Breast epithelium (tissue), 4 donors: ENCODE data around the gene IDS. TPM values are rescaled to one million over a fixed set of nuclear protein-coding genes. Genes with fewer than 3 reads are reported as not detected.

Experiments
- DNase-seq, 2 donors: peaks; one replicate each; pipeline ENCODE4 v3.0.0-alpha.2; 2019; ENCODE audit warnings: low spot score in 2 of 2
- H3K27ac ChIP-seq, 2 donors: fragments of 200-600 bp; sonication (generic) in 1 of 2; one replicate each; pipeline ENCODE4 v1.5.1; 2016 to 2019; ENCODE audit warnings: mild to moderate bottlenecking in 1 of 2
- H3K27me3 ChIP-seq, 2 donors: fragments of 200-600 bp; sonication (generic) in 1 of 2; one replicate each; pipeline versions ENCODE4 v1.5.1 to v1.6.0; 2017 to 2019; ENCODE audit warnings: control low read depth in 1 of 2, mild to moderate bottlenecking in 1 of 2
- H3K36me3 ChIP-seq: fragments of 200-600 bp; one replicate; pipeline ENCODE4 v1.5.1; 2019
- H3K4me1 ChIP-seq, 2 donors: fragments of 200-600 bp; sonication (generic); one replicate each; pipeline ENCODE4 v1.5.1; 2016 to 2019; ENCODE audit warnings: control low read depth in 1 of 2
- H3K4me3 ChIP-seq, 3 donors: fragments of 200-600 bp; sonication (generic); 1 replicate in 2 of 3; 2 replicates in 1 of 3; pipeline ENCODE4 v1.5.1; 2016 to 2019; ENCODE audit warnings: mild to moderate bottlenecking in 3 of 3, moderate library complexity in 2 of 3
- H3K9me3 ChIP-seq, 2 donors: fragments of 200-600 bp; sonication (generic) in 1 of 2; one replicate each; pipeline ENCODE4 v1.5.1; 2016 to 2019; ENCODE audit warnings: control low read depth in 1 of 2
- POLR2A ChIP-seq: fragments of 450-650 bp; IDR thresholded peaks from one replicate; pipeline ENCODE4 v1.6.1; 2016; ENCODE audit warnings: antibody characterized with exemption, mild to moderate bottlenecking, moderate library complexity
- POLR2AphosphoS5 ChIP-seq, 3 donors: sonication (generic); formaldehyde crosslinking; IDR thresholded peaks; one replicate each; pipeline ENCODE4 v1.6.1; 2017; ENCODE audit warnings: antibody characterized with exemption in 3 of 3
- intact Hi-C: fragments of 100-400 bp; cut with DNase I; formaldehyde crosslinking; loops from one replicate; pipeline ENCODE4 v1.15.1; 2023; ENCODE audit warnings: low total_unique reads
- total RNA-seq, 3 donors: library from RNA; depleted of rRNA; stranded (reverse); fragments of >200 nt; gene quantifications; one replicate each; pipeline ENCODE4 v1.1.0, GENCODE V29; 2016
- TF ChIP-seq, protein P1 (sequence below), 3 donors: fragments of 450-650 bp; IDR thresholded peaks; one replicate each; pipeline ENCODE4 v1.5.1; 2016 to 2017; ENCODE audit warnings: antibody characterized with exemption in 3 of 3, mild to moderate bottlenecking in 3 of 3, moderate library complexity in 3 of 3

The IDS gene
- total RNA-seq, 3 donors from 2014 or later = 61.0 to 72.0 (median 61.8) TPM

DNA sequence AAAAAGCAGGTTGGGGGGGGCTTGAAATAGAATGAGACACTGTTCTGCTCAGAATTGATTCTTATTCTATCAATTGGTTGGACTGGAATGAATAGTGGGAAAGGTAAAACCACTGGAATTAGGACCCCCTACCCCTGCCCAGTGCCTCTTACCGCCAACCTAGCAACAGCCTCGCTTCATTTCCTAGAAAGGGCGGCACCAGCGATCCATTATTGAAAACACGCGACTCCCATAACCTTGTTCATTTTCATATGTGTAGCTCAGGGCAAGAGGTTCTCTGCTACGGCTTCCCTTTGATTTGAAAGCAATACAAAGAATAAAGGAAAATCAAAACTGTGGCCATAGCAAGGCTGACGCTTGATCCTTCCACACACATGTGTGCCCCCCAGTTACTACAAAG is 33.7 kb downstream of the IDS start:
- Histone ChIP-seq H3K9me3 (no peaks in the 10 kb centered on the region), H3K36me3 (no peaks in the 10 kb centered on the region), H3K27ac (no peak overlapping the region), H3K27me3 (peaks cover 0 to 17% of the 10 kb centered on the region in 2 donors), H3K4me1 (no peaks in the 10 kb centered on the region), H3K4me3 (peak overlapping the region in 1 of 3 donors; percentile 21)
- intact Hi-C loops = no loop called here
- DNase-seq = no peak
- no peak for TF ChIP-seq POLR2A
- no peak for TF ChIP-seq POLR2AphosphoS5 (IDR thresholded peaks at IDR 0.05)
- TF ChIP-seq, protein P1, sequence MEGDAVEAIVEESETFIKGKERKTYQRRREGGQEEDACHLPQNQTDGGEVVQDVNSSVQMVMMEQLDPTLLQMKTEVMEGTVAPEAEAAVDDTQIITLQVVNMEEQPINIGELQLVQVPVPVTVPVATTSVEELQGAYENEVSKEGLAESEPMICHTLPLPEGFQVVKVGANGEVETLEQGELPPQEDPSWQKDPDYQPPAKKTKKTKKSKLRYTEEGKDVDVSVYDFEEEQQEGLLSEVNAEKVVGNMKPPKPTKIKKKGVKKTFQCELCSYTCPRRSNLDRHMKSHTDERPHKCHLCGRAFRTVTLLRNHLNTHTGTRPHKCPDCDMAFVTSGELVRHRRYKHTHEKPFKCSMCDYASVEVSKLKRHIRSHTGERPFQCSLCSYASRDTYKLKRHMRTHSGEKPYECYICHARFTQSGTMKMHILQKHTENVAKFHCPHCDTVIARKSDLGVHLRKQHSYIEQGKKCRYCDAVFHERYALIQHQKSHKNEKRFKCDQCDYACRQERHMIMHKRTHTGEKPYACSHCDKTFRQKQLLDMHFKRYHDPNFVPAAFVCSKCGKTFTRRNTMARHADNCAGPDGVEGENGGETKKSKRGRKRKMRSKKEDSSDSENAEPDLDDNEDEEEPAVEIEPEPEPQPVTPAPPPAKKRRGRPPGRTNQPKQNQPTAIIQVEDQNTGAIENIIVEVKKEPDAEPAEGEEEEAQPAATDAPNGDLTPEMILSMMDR (IDR thresholded peaks at IDR 0.05) = no peak

DNA sequence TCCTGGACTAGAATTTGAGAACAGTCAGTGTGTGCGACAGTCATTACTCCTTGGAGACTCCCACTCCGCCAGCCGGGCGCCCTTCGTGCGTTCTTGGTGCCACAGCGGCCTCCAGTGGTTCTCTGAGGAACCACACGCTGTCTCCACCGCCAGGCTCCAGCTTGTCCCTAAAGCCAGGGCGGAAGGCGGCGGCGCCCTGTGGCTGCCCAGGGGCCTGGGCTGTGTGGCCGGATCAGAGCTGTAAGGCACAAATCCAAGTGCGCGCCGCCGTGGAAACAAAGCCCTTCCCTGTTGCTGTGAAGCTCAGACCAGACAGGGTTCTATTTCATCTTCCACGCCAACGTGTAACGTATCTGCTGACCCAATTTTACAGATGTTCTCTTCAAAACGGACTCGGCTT is 34.2 kb downstream of the IDS start:
- Histone ChIP-seq H3K27ac (no peak overlapping the region), H3K4me1 (no peaks in the 10 kb centered on the region), H3K27me3 (peaks cover 0 to 17% of the 10 kb centered on the region in 2 donors), H3K4me3 (peak overlapping the region in 2 of 3 donors; percentile 2 to 21), H3K9me3 (no peaks in the 10 kb centered on the region), H3K36me3 (no peaks in the 10 kb centered on the region)
- DNase-seq = peak; percentile 59 to 70
- TF ChIP-seq POLR2A (no peak), POLR2AphosphoS5 (IDR thresholded peaks at IDR 0.05) (no peak)
- TF ChIP-seq, protein P1 (IDR thresholded peaks at IDR 0.05) = peak in 2 of 3 donors; percentile 68 to 80
- intact Hi-C loops = no loop called here

DNA sequence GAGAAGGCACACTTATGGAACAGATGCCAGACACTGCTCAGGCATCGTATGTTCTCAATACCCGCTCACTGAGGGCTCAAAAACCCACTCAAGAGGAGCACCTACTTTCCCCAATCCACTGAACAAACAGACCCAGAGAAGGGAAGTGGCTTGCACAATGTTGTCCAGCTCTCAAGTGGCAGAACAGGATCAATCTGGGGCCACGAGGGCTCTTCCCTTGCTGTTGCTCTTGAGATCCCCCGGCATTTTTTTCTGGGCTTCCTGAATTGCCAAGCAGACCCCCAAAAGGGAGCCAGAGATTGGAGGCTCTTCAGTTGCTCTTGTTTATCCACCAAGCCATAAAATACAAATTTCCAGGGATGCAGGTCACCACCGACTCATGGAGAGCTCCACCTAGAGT is 35.7 kb downstream of the IDS start:
- DNase-seq = no peak

DNA sequence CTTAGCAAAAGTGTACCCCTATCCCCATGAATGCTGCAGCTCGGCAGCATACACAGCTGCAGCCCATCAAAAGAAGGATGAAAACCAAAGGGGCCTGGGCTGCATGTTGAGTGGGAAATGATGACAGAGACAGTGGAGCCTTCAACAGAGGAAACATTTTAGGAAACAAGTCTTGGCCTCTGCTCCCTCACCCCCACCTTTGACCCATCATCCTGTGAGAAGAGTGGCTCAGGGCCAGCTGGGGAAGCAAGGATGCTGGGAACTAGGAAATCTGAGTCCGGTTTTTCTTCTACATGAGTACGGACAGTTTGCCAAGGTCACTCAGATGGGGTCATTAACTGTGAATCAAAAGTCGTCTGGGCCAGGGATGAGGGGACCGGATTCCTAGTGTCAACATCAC is 37.2 kb downstream of the IDS start:
- intact Hi-C loops = no loop called here
- no peak overlapping the region for H3K27ac ChIP-seq
- TF ChIP-seq POLR2A = no peak
- TF ChIP-seq, protein P1 (IDR thresholded peaks at IDR 0.05) = no peak
- no peak for TF ChIP-seq POLR2AphosphoS5 (IDR thresholded peaks at IDR 0.05)
- H3K9me3 ChIP-seq = no peaks in the 10 kb centered on the region
- no peak for DNase-seq
- H3K4me3 ChIP-seq = no peak overlapping the region
- no peaks in the 10 kb centered on the region for H3K36me3 ChIP-seq
- H3K27me3 ChIP-seq = peaks cover 0 to 16% of the 10 kb centered on the region in 2 donors
- no peaks in the 10 kb centered on the region for H3K4me1 ChIP-seq

More for the DNA sequence above, 35.7 kb downstream of the IDS start:
- no peak for TF ChIP-seq POLR2A
- no peak for TF ChIP-seq POLR2AphosphoS5 (IDR thresholded peaks at IDR 0.05)
- TF ChIP-seq, protein P1 (IDR thresholded peaks at IDR 0.05) = no peak
- H3K4me3 ChIP-seq = no peak overlapping the region
- H3K36me3 ChIP-seq = no peaks in the 10 kb centered on the region
- H3K27ac ChIP-seq = no peak overlapping the region
- intact Hi-C loops = no loop called here
- no peaks in the 10 kb centered on the region for H3K4me1 ChIP-seq
- no peaks in the 10 kb centered on the region for H3K9me3 ChIP-seq
- peaks cover 0 to 17% of the 10 kb centered on the region in 2 donors for H3K27me3 ChIP-seq

DNA sequence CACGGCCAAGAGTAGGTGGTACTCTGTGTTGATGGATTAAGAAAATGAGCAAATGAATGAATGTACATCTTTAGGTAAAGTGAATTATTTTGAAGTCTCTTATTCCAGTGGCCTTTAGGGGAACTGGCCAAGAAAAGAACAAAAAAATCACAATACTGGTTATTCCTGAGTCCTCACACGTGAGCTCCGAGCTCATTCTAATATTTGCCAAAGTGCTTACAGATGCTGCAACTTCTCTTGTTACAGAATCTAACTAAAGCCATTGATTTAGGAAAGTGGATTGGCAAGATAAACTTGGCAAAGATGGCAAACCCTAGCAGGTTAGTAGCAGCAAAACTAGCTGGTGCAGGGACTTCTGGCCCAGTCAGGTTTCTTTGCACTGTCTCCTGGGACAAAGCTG is 37.6 kb downstream of the IDS start:
- Histone ChIP-seq H3K27me3 (peaks cover 0 to 13% of the 10 kb centered on the region in 2 donors), H3K4me3 (no peak overlapping the region), H3K36me3 (no peaks in the 10 kb centered on the region), H3K27ac (no peak overlapping the region), H3K4me1 (no peaks in the 10 kb centered on the region), H3K9me3 (no peaks in the 10 kb centered on the region)
- DNase-seq = no peak
- intact Hi-C loops = no loop called here
- no peak for TF ChIP-seq POLR2A
- TF ChIP-seq POLR2AphosphoS5 (IDR thresholded peaks at IDR 0.05) = no peak
- TF ChIP-seq, protein P1 (IDR thresholded peaks at IDR 0.05) = no peak
